GM19238 (cell line): ENCODE measurements around the gene CNDP2.

Experiments used
- DNase-seq: peaks from one replicate; pipeline ENCODE4 v3.0.0; 2011; ENCODE audit warnings: low spot score; ENCODE audit not compliant: insufficient read length

Gene CNDP2

GRCh38 chr18:74472312-74472711, 23.9 kb upstream of the CNDP2 start:
- DNase-seq, result no peak

- no peak for DNase-seq
These were observed 22.1 kb upstream of the CNDP2 start for GRCh38 chr18:74473976-74474640.

- DNase-seq, result no peak
These were observed 20.0 kb upstream of the CNDP2 start for GRCh38 chr18:74476140-74476539.

- DNase-seq, result no peak
These were observed 18.4 kb upstream of the CNDP2 start for GRCh38 chr18:74477771-74478170.

GRCh38 chr18:74478316-74478715, 17.8 kb upstream of the CNDP2 start:
- no peak for DNase-seq

GRCh38 chr18:74478880-74479279, 17.3 kb upstream of the CNDP2 start:
- DNase-seq, result no peak

- DNase-seq, result no peak
These were observed 16.5 kb upstream of the CNDP2 start for GRCh38 chr18:74479486-74480148.

- DNase-seq, result no peak
These were observed 16.0 kb upstream of the CNDP2 start for GRCh38 chr18:74480149-74480651.

GRCh38 chr18:74482697-74483096, 13.5 kb upstream of the CNDP2 start:
- no peak for DNase-seq

GRCh38 chr18:74486119-74486849, 9.9 kb upstream of the CNDP2 start:
- DNase-seq, result no peak

GRCh38 chr18:74488354-74488753, 7.8 kb upstream of the CNDP2 start:
- DNase-seq, result no peak

- no peak for DNase-seq
These were observed 7.3 kb upstream of the CNDP2 start for GRCh38 chr18:74488864-74489263.

- no peak for DNase-seq
These were observed 6.5 kb upstream of the CNDP2 start for GRCh38 chr18:74489676-74490075.

GRCh38 chr18:74492259-74492658, 3.9 kb upstream of the CNDP2 start:
- no peak for DNase-seq

GRCh38 chr18:74493689-74494088, 2.5 kb upstream of the CNDP2 start:
- DNase-seq, result no peak

- DNase-seq, result no peak
These were observed 1.6 kb upstream of the CNDP2 start for GRCh38 chr18:74494514-74494913.

- DNase-seq, result no peak
These were observed 553 bp downstream of the CNDP2 start for GRCh38 chr18:74496508-74497323.

- DNase-seq, result no peak
These were observed 1.1 kb downstream of the CNDP2 start for GRCh38 chr18:74497324-74497676.

- DNase-seq, result no peak
These were observed 1.6 kb downstream of the CNDP2 start for GRCh38 chr18:74497778-74498177.

- peak; percentile 63 for DNase-seq
These were observed 2.8 kb downstream of the CNDP2 start for GRCh38 chr18:74498712-74499627.

- DNase-seq, result peak; percentile 52
These were observed 3.5 kb downstream of the CNDP2 start for GRCh38 chr18:74499633-74500032.
